Nephron progenitor cell (in vitro differentiated cells): ENCODE measurements around the gene HNRNPA2B1.

Source experiments
- DNase-seq: peaks from one replicate; pipeline ENCODE4 v3.0.0; 2021
- H3K27ac Mint-ChIP-seq: 2 replicates; pipeline ENCODE4 v1.8.0; 2021; ENCODE audit warnings: mild to moderate bottlenecking, moderate library complexity, mixed read lengths
- H3K27me3 Mint-ChIP-seq: 2 replicates; pipeline ENCODE4 v1.8.0; 2021; ENCODE audit warnings: mild to moderate bottlenecking, low read depth, mixed read lengths; ENCODE audit not compliant: poor library complexity
- H3K36me3 Mint-ChIP-seq: 2 replicates; pipeline ENCODE4 v1.8.0; 2021; ENCODE audit warnings: low read depth, mixed read lengths
- H3K4me1 Mint-ChIP-seq: 2 replicates; pipeline ENCODE4 v1.8.0; 2021; ENCODE audit warnings: mixed read lengths
- H3K4me3 Mint-ChIP-seq: 2 replicates; pipeline ENCODE4 v1.8.0; 2021; ENCODE audit warnings: mild to moderate bottlenecking, moderate library complexity, mixed read lengths
- H3K9me3 Mint-ChIP-seq: 2 replicates; pipeline ENCODE4 v1.8.0; 2021; ENCODE audit warnings: mild to moderate bottlenecking, moderate library complexity, mixed read lengths
- CTCF ChIP-seq: fragments of 200-600 bp; sonication (generic); IDR thresholded peaks from 2 replicates; pipeline ENCODE4 v1.5.0; 2021; ENCODE audit warnings: antibody characterized with exemption

The HNRNPA2B1 gene

GRCh38 chr7:26147030-26147429, 53.5 kb downstream of the HNRNPA2B1 start:
- H3K4me3 Mint-ChIP-seq: no peak overlapping the region
- H3K27me3 Mint-ChIP-seq: peaks cover 26% of the 10 kb centered on the region
- H3K36me3 Mint-ChIP-seq: no peaks in the 10 kb centered on the region
- H3K27ac Mint-ChIP-seq: no peak overlapping the region
- TF ChIP-seq CTCF: no peak
- peaks cover 27% of the 10 kb centered on the region for H3K9me3 Mint-ChIP-seq
- H3K4me1 Mint-ChIP-seq: peaks cover 10% of the 10 kb centered on the region
- DNase-seq: no peak

- no peak for DNase-seq
- TF ChIP-seq CTCF: no peak
- no peaks in the 10 kb centered on the region for H3K4me1 Mint-ChIP-seq
Measured at GRCh38 chr7:26145238-26145637, 55.3 kb downstream of the HNRNPA2B1 start.

GRCh38 chr7:26144184-26145080, 56.1 kb downstream of the HNRNPA2B1 start:
- no peak overlapping the region for H3K27ac Mint-ChIP-seq
- no peak for DNase-seq
- peaks cover 23% of the 10 kb centered on the region for H3K9me3 Mint-ChIP-seq
- H3K27me3 Mint-ChIP-seq: peaks cover 13% of the 10 kb centered on the region
- no peaks in the 10 kb centered on the region for H3K36me3 Mint-ChIP-seq
- H3K4me3 Mint-ChIP-seq: no peak overlapping the region
- no peak for TF ChIP-seq CTCF
- no peaks in the 10 kb centered on the region for H3K4me1 Mint-ChIP-seq

More at GRCh38 chr7:26145238-26145637, 55.3 kb downstream of the HNRNPA2B1 start:
- peaks cover 27% of the 10 kb centered on the region for H3K9me3 Mint-ChIP-seq
- H3K4me3 Mint-ChIP-seq: no peak overlapping the region
- H3K36me3 Mint-ChIP-seq: no peaks in the 10 kb centered on the region
- H3K27me3 Mint-ChIP-seq: peaks cover 16% of the 10 kb centered on the region
- no peak overlapping the region for H3K27ac Mint-ChIP-seq

- Mint-ChIP-seq H3K4me1 (no peaks in the 10 kb centered on the region), H3K27me3 (peaks cover 13% of the 10 kb centered on the region), H3K4me3 (no peak overlapping the region), H3K9me3 (peaks cover 19% of the 10 kb centered on the region), H3K36me3 (no peaks in the 10 kb centered on the region), H3K27ac (peak overlapping the region; percentile 62)
- no peak for TF ChIP-seq CTCF
- DNase-seq: no peak
Measured at GRCh38 chr7:26143298-26144048, 57.1 kb downstream of the HNRNPA2B1 start.

- DNase-seq: no peak
- Mint-ChIP-seq H3K9me3 (peaks cover 8% of the 10 kb centered on the region), H3K4me1 (peaks cover 6% of the 10 kb centered on the region), H3K27ac (no peak overlapping the region), H3K27me3 (peaks cover 17% of the 10 kb centered on the region), H3K36me3 (no peaks in the 10 kb centered on the region), H3K4me3 (no peak overlapping the region)
- TF ChIP-seq CTCF: no peak
Measured at GRCh38 chr7:26141077-26141476, 59.5 kb downstream of the HNRNPA2B1 start.
